Spinal cord (tissue), 10 donors: ENCODE data around the gene MMS19. TPM values are rescaled to one million over a fixed set of nuclear protein-coding genes. Genes with fewer than 3 reads are reported as not detected.
A peak's percentile ranks its signal among the peaks of the same experiment; 100 is the strongest.

Experiments used
- DNase-seq, 6 donors: peaks; one replicate each; pipeline versions ENCODE4 v3.0.0 to v3.0.0-alpha.2; 2013 to 2015; ENCODE audit warnings: low spot score in 6 of 6, low read depth in 4 of 6
- H3K27ac ChIP-seq: one replicate; pipeline ENCODE4 v1.5.1; 2013; ENCODE audit warnings: low read depth, low read length, control low read depth
- H3K27me3 ChIP-seq: one replicate; pipeline ENCODE4 v1.6.1; 2013; ENCODE audit warnings: low read length; ENCODE audit not compliant: control insufficient read depth, insufficient read depth
- H3K36me3 ChIP-seq: one replicate; pipeline ENCODE4 v1.6.1; 2013; ENCODE audit warnings: low read length; ENCODE audit not compliant: control insufficient read depth, insufficient read depth
- H3K4me1 ChIP-seq: one replicate; pipeline ENCODE4 v1.6.1; 2013; ENCODE audit warnings: low read length; ENCODE audit not compliant: control insufficient read depth, insufficient read depth
- H3K4me3 ChIP-seq: one replicate; pipeline ENCODE4 v1.5.1; 2013; ENCODE audit warnings: low read depth, low read length, control low read depth
- H3K9me3 ChIP-seq: one replicate; pipeline ENCODE4 v1.6.1; 2013; ENCODE audit warnings: low read length; ENCODE audit not compliant: control insufficient read depth, insufficient read depth
- WGBS: methylation state at CpG from one replicate; pipeline ENCODE4 v1.1.5; 2013; ENCODE audit warnings: missing lambda C conversion rate; ENCODE audit not compliant: insufficient coverage; 5-methylcytosine and 5-hydroxymethylcytosine counted together
- polyA plus RNA-seq, 2 donors: library from polyadenylated mRNA; unstranded; fragments of 120-200 nt; gene quantifications; one replicate each; pipeline ENCODE4 v1.2.1, GENCODE V29; 2013; ENCODE audit not compliant: insufficient read length in 2 of 2
- total RNA-seq, 2 donors: library from RNA; depleted of rRNA in 1 of 2; stranded (reverse); fragments of 120-200 nt in 1 of 2; fragments of >200 nt in 1 of 2; gene quantifications; one replicate each; pipeline versions ENCODE4 v1.2.3 to v1.2.4, GENCODE V29; 2013 to 2014
- donor health status: healthy.

The MMS19 gene
- total and polyA plus RNA-seq, 4 donors, result 63.6 to 84.3 (median 68.9) TPM

- DNase-seq, result no peak
- Histone ChIP-seq H3K27ac (no peak overlapping the region), H3K4me3 (no peak overlapping the region), H3K9me3 (no peaks in the 10 kb centered on the region), H3K36me3 (peaks cover 3% of the 10 kb centered on the region), H3K27me3 (no peaks in the 10 kb centered on the region), H3K4me1 (peaks cover 22% of the 10 kb centered on the region)
- WGBS, result 88% methylated on average over 1 of the region's 1 CpG
These were observed 27.5 kb upstream of the MMS19 start for GRCh38 chr10:97525683-97526110.

DNA sequence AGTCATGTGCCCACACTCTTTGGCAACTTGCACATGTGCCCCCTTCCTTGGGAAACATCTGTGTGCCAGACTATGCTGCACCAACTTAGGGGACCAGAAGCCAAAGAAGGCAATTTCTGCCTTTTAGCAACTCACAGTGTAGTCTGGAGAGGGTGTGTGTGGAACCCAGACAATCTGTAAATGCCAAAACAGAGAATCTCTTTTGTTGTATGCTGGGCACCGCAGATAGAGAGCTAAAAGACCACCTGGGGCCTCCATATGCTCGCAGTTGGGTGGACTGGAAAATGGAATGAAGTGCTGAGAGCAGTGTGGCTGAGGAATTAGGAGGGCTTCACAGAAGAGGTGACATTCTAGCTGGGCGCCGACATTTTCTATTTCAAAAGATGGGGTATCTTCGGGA, 26.9 kb upstream of the MMS19 start:
- 78% methylated on average over 4 of the region's 5 CpGs for WGBS
- Histone ChIP-seq H3K4me3 (no peak overlapping the region), H3K9me3 (no peaks in the 10 kb centered on the region), H3K4me1 (peaks cover 22% of the 10 kb centered on the region), H3K36me3 (peaks cover 3% of the 10 kb centered on the region), H3K27me3 (no peaks in the 10 kb centered on the region), H3K27ac (no peak overlapping the region)
- DNase-seq, result no peak

DNA sequence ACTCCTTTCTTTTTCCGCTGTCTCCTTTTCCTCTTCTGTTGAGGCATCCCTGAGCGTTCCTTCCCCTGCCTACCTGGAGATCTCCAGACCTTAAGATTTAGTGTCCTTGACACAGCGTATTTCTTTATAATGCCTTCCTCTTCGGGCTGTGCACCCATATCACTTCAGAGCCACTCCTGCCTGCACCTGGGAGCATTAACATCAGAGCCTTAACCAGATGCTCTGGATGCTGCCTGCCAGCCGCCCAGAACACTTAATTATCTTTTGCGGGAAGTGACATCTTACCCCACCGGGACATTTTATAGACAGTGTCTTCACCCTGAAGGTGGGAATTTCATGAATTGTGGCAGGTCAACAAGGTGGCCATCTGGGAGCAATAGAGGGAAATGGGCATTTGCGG, 24.7 kb upstream of the MMS19 start:
- Histone ChIP-seq H3K4me1 (peaks cover 31% of the 10 kb centered on the region), H3K36me3 (no peaks in the 10 kb centered on the region), H3K4me3 (no peak overlapping the region), H3K9me3 (no peaks in the 10 kb centered on the region), H3K27ac (no peak overlapping the region), H3K27me3 (no peaks in the 10 kb centered on the region)
- DNase-seq, result no peak
- 83% methylated on average over 6 of the region's 8 CpGs for WGBS

- no peak overlapping the region for H3K27ac ChIP-seq
- H3K4me1 ChIP-seq, result peaks cover 40% of the 10 kb centered on the region
- H3K9me3 ChIP-seq, result no peaks in the 10 kb centered on the region
- H3K36me3 ChIP-seq, result peaks cover 2% of the 10 kb centered on the region
- H3K4me3 ChIP-seq, result no peak overlapping the region
- WGBS, result 61% methylated on average over 6 of the region's 6 CpGs
- no peak for DNase-seq
- no peaks in the 10 kb centered on the region for H3K27me3 ChIP-seq
These were observed 23.8 kb upstream of the MMS19 start for GRCh38 chr10:97522071-97522470.

DNA sequence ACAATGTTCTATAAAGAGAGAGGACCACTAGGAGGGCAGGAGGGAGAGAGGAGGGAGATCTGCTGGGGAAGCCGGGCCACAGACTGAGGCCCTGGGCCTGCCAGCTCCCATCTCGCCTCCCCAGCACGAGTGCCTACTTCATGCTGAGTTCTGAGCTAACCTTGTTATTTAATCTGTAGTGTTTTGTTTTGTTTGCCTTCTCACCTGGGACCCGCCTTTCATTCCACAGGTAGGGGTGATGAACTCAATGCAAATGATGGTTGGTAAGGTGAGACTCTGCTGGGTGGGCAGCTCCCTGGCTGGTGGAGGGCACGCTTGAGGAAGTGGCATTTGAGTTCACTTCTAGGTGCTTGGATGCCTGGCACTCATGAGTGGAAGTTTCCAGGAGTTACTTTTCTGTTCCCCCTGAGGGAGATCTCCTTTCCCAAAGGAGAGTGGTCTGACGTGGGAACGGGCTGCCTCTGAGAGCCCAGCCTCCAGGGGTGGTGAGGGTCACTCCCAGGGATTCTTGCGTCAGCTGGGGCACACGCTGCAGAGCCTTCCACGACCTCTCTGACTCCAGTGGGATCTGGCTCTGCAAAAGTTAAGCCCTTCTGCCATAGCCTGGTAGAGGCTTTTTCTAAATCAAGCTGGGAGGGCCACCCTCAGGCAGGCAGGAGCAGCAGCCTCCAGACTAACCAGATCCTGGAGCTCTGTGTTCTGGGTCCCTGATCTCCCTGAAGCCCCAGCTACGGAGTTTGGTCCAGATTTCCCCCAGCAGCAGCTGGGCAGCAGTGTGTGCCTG, 22.9 kb upstream of the MMS19 start:
- H3K4me3 ChIP-seq, result no peak overlapping the region
- no peaks in the 10 kb centered on the region for H3K9me3 ChIP-seq

GRCh38 chr10:97520520-97520919, 22.3 kb upstream of the MMS19 start:
- WGBS, result 84% methylated on average over 3 of the region's 5 CpGs
- no peaks in the 10 kb centered on the region for H3K27me3 ChIP-seq
- H3K4me1 ChIP-seq, result peaks cover 55% of the 10 kb centered on the region
- H3K36me3 ChIP-seq, result peaks cover 3% of the 10 kb centered on the region
- H3K9me3 ChIP-seq, result no peaks in the 10 kb centered on the region
- H3K27ac ChIP-seq, result no peak overlapping the region
- DNase-seq, result no peak
- no peak overlapping the region for H3K4me3 ChIP-seq

More for the DNA sequence above, 22.9 kb upstream of the MMS19 start:
- DNase-seq, result no peak
- Histone ChIP-seq H3K27me3 (no peaks in the 10 kb centered on the region), H3K36me3 (peaks cover 3% of the 10 kb centered on the region), H3K27ac (no peak overlapping the region), H3K4me1 (peaks cover 49% of the 10 kb centered on the region)
- WGBS, result 77% methylated on average over 9 of the region's 11 CpGs

GRCh38 chr10:97519342-97519741, 21.1 kb upstream of the MMS19 start:
- H3K4me1 ChIP-seq, result peaks cover 62% of the 10 kb centered on the region
- no peaks in the 10 kb centered on the region for H3K9me3 ChIP-seq
- H3K27me3 ChIP-seq, result no peaks in the 10 kb centered on the region
- H3K4me3 ChIP-seq, result no peak overlapping the region
- H3K36me3 ChIP-seq, result peaks cover 3% of the 10 kb centered on the region
- WGBS, result 80% methylated on average over 1 of the region's 2 CpGs
- H3K27ac ChIP-seq, result no peak overlapping the region
- DNase-seq, result no peak

GRCh38 chr10:97518301-97519043, 20.2 kb upstream of the MMS19 start:
- DNase-seq, result peak in 1 of 6 donors; percentile 75

GRCh38 chr10:97517778-97518300, 19.6 kb upstream of the MMS19 start:
- 74% methylated on average over 2 of the region's 6 CpGs for WGBS
- no peak overlapping the region for H3K27ac ChIP-seq
- DNase-seq, result no peak
- H3K9me3 ChIP-seq, result no peaks in the 10 kb centered on the region
- peaks cover 64% of the 10 kb centered on the region for H3K4me1 ChIP-seq
- no peak overlapping the region for H3K4me3 ChIP-seq
- H3K27me3 ChIP-seq, result no peaks in the 10 kb centered on the region
- H3K36me3 ChIP-seq, result peaks cover 3% of the 10 kb centered on the region

More at GRCh38 chr10:97518301-97519043, 20.2 kb upstream of the MMS19 start:
- Histone ChIP-seq H3K4me3 (no peak overlapping the region), H3K36me3 (peaks cover 3% of the 10 kb centered on the region), H3K27me3 (no peaks in the 10 kb centered on the region), H3K4me1 (peaks cover 69% of the 10 kb centered on the region), H3K27ac (no peak overlapping the region), H3K9me3 (no peaks in the 10 kb centered on the region)
- 50% methylated on average over 9 of the region's 10 CpGs for WGBS
